Lower lobe of right lung (tissue), 2 donors: ENCODE results near the gene PTPRG. TPM values are rescaled to one million over a fixed set of nuclear protein-coding genes. Genes with fewer than 3 reads are reported as not detected.

Source experiments
- ATAC-seq, 2 donors: fragments of 200-7000 bp; cut with Tn5 transposase; one replicate each; pipeline ENCODE4 v1.9.1; 2020 to 2022; ENCODE audit warnings: mild to moderate bottlenecking in 2 of 2, moderate library complexity in 2 of 2
- DNase-seq: peaks from one replicate; pipeline ENCODE4 v3.0.0-alpha.2; 2020
- H3K27ac ChIP-seq: fragments of 200-600 bp; one replicate; pipeline ENCODE4 v1.8.0; 2022
- H3K27me3 ChIP-seq: fragments of 200-600 bp; one replicate; pipeline ENCODE4 v1.8.0; 2022; ENCODE audit warnings: low read depth
- H3K36me3 ChIP-seq: fragments of 200-600 bp; one replicate; pipeline ENCODE4 v1.8.0; 2022; ENCODE audit warnings: mild to moderate bottlenecking
- H3K4me1 ChIP-seq: fragments of 200-600 bp; one replicate; pipeline ENCODE4 v1.8.0; 2022
- H3K4me3 ChIP-seq: fragments of 200-600 bp; one replicate; pipeline ENCODE4 v1.8.0; 2022; ENCODE audit warnings: mild to moderate bottlenecking
- H3K9me3 ChIP-seq: fragments of 200-600 bp; one replicate; pipeline ENCODE4 v1.8.0; 2022
- intact Hi-C: fragments of 100-400 bp; cut with DNase I; formaldehyde crosslinking; loops from one replicate; pipeline ENCODE4 v1.11.0; 2022
- total RNA-seq: library from RNA; stranded (reverse); fragmentation: NEBNext Ultra II Directional; extraction: Animal tissue kit (Norgen Biotek cat#: 25700); gene quantifications from one replicate; pipeline ENCODE4 v1.2.1, GENCODE V29; 2021
- TF ChIP-seq, protein P1 (sequence below): fragments of 200-600 bp; IDR thresholded peaks from one replicate; pipeline ENCODE4 v1.8.0; 2022; ENCODE audit warnings: antibody characterized with exemption, mild to moderate bottlenecking
- donor health status: DM: no; HTN: yes; CAD: no; lungs with severe emphysema.

The PTPRG gene
- total RNA-seq, 1 donor from 2014 or later = 67.6 TPM

- Histone ChIP-seq H3K27me3 (no peaks in the 10 kb centered on the region), H3K9me3 (no peaks in the 10 kb centered on the region), H3K4me1 (no peaks in the 10 kb centered on the region), H3K36me3 (no peaks in the 10 kb centered on the region), H3K27ac (no peak overlapping the region), H3K4me3 (no peak overlapping the region)
- TF ChIP-seq, protein P1, sequence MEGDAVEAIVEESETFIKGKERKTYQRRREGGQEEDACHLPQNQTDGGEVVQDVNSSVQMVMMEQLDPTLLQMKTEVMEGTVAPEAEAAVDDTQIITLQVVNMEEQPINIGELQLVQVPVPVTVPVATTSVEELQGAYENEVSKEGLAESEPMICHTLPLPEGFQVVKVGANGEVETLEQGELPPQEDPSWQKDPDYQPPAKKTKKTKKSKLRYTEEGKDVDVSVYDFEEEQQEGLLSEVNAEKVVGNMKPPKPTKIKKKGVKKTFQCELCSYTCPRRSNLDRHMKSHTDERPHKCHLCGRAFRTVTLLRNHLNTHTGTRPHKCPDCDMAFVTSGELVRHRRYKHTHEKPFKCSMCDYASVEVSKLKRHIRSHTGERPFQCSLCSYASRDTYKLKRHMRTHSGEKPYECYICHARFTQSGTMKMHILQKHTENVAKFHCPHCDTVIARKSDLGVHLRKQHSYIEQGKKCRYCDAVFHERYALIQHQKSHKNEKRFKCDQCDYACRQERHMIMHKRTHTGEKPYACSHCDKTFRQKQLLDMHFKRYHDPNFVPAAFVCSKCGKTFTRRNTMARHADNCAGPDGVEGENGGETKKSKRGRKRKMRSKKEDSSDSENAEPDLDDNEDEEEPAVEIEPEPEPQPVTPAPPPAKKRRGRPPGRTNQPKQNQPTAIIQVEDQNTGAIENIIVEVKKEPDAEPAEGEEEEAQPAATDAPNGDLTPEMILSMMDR = no peak
- DNase-seq = no peak
- intact Hi-C loops = no loop called here
- no peak for ATAC-seq
Measured at GRCh38 chr3:62173939-62174515, 612.7 kb downstream of the PTPRG start.

- Histone ChIP-seq H3K9me3 (no peaks in the 10 kb centered on the region), H3K27me3 (no peaks in the 10 kb centered on the region), H3K4me3 (no peak overlapping the region), H3K36me3 (no peaks in the 10 kb centered on the region), H3K4me1 (no peaks in the 10 kb centered on the region), H3K27ac (no peak overlapping the region)
- TF ChIP-seq, protein P1 = no peak
- intact Hi-C loops = no loop called here
- ATAC-seq (no peak), DNase-seq (no peak)
Measured at GRCh38 chr3:62175161-62175560, 613.8 kb downstream of the PTPRG start.

DNA sequence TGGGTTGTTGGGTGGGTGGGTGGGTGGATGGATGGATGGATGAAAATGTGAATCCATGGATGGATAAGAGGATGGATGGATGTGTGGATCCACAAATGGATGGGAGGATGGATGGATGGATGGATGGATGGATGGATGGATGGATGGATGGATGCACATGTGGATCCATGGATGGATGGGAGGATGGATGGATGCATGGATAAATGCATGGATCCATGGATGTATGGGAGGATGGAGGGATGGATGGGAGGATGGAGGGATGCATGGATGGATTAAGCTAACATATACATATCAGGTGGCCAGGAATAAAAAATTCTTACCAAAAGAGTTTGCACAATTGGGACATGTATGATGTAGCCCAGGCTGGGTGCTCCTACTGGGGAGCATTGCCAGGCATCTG, 616.7 kb downstream of the PTPRG start:
- H3K4me1 ChIP-seq = no peaks in the 10 kb centered on the region
- H3K36me3 ChIP-seq = no peaks in the 10 kb centered on the region
- no peak for ATAC-seq
- no peaks in the 10 kb centered on the region for H3K27me3 ChIP-seq
- DNase-seq = no peak
- H3K27ac ChIP-seq = no peak overlapping the region
- H3K9me3 ChIP-seq = no peaks in the 10 kb centered on the region
- no peak overlapping the region for H3K4me3 ChIP-seq
- TF ChIP-seq, protein P1 = no peak
- intact Hi-C loops = no loop called here

- H3K27ac ChIP-seq = no peak overlapping the region
- no peaks in the 10 kb centered on the region for H3K27me3 ChIP-seq
- no peaks in the 10 kb centered on the region for H3K9me3 ChIP-seq
- no peaks in the 10 kb centered on the region for H3K36me3 ChIP-seq
- H3K4me1 ChIP-seq = no peaks in the 10 kb centered on the region
- intact Hi-C loops = no loop called here
- TF ChIP-seq, protein P1 = no peak
- H3K4me3 ChIP-seq = no peak overlapping the region
- DNase-seq (no peak), ATAC-seq (no peak)
Measured at GRCh38 chr3:62178739-62179600, 617.6 kb downstream of the PTPRG start.

DNA sequence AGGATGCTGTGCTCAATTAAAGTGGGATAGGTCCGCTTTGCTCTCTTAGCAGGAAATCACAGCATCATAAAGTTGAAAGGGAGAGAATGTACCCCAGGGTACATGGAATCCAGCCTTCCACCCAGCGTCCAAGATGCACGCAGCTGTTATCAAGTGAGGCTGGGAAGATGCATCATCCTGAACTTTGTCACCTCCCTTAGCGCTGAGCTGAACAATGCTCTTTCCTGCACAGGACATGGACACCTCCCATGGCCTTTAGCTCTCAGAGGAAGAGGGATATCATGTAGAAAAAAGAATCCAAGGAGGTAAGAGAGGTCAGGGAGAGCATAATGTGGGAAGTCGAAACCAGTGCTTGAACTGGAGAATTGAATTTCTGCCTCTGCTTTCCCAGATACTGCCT, 619.1 kb downstream of the PTPRG start:
- intact Hi-C loops = no loop called here
- Histone ChIP-seq H3K27ac (no peak overlapping the region), H3K4me1 (no peaks in the 10 kb centered on the region), H3K9me3 (no peaks in the 10 kb centered on the region), H3K27me3 (no peaks in the 10 kb centered on the region), H3K4me3 (no peak overlapping the region), H3K36me3 (no peaks in the 10 kb centered on the region)
- TF ChIP-seq, protein P1 = no peak
- no peak for ATAC-seq
- no peak for DNase-seq
